Neuron (in vitro differentiated cells): ENCODE measurements around the gene MAN1C1.
A peak's percentile ranks its signal among the peaks of the same experiment; 100 is the strongest.

ENCODE experiments used
- H2AFZ ChIP-seq: one replicate; pipeline ENCODE4 v1.6.1; 2013; ENCODE audit warnings: low read depth, mild to moderate bottlenecking, inconsistent platforms, low read length, moderate library complexity
- H3K27me3 ChIP-seq: one replicate; pipeline ENCODE4 v1.6.1; 2013; ENCODE audit warnings: low read length; ENCODE audit not compliant: insufficient read depth
- H3K36me3 ChIP-seq: one replicate; pipeline ENCODE4 v1.6.1; 2013; ENCODE audit warnings: low read length; ENCODE audit not compliant: insufficient read depth
- H3K4me1 ChIP-seq: one replicate; pipeline ENCODE4 v1.6.1; 2013; ENCODE audit warnings: low read length; ENCODE audit not compliant: insufficient read depth
- H3K4me3 ChIP-seq: 2 replicates; pipeline ENCODE4 v1.5.1; 2013; ENCODE audit warnings: mild to moderate bottlenecking, low read length, moderate library complexity
- H3K9me3 ChIP-seq: one replicate; pipeline ENCODE4 v1.6.1; 2013; ENCODE audit warnings: low read length

MAN1C1 gene

GRCh38 chr1:25612421-25612820, 4.2 kb upstream of the MAN1C1 start:
- H3K9me3 ChIP-seq, result no peaks in the 10 kb centered on the region
- no peaks in the 10 kb centered on the region for H3K27me3 ChIP-seq
- peaks cover 13% of the 10 kb centered on the region for H3K4me1 ChIP-seq
- H2AFZ ChIP-seq, result no peak overlapping the region
- no peaks in the 10 kb centered on the region for H3K36me3 ChIP-seq
- no peak overlapping the region for H3K4me3 ChIP-seq

GRCh38 chr1:25613091-25613490, 3.5 kb upstream of the MAN1C1 start:
- Histone ChIP-seq H3K36me3 (no peaks in the 10 kb centered on the region), H3K4me1 (peaks cover 14% of the 10 kb centered on the region), H3K9me3 (no peaks in the 10 kb centered on the region), H3K4me3 (no peak overlapping the region), H3K27me3 (no peaks in the 10 kb centered on the region), H2AFZ (no peak overlapping the region)

GRCh38 chr1:25614501-25615171, 2.0 kb upstream of the MAN1C1 start:
- Histone ChIP-seq H3K9me3 (no peaks in the 10 kb centered on the region), H3K4me1 (peaks cover 23% of the 10 kb centered on the region), H3K27me3 (no peaks in the 10 kb centered on the region), H3K36me3 (no peaks in the 10 kb centered on the region), H2AFZ (no peak overlapping the region), H3K4me3 (no peak overlapping the region)

- H3K27me3 ChIP-seq, result no peaks in the 10 kb centered on the region
- H3K36me3 ChIP-seq, result no peaks in the 10 kb centered on the region
- no peak overlapping the region for H2AFZ ChIP-seq
- H3K4me3 ChIP-seq, result no peak overlapping the region
- peaks cover 26% of the 10 kb centered on the region for H3K4me1 ChIP-seq
- no peaks in the 10 kb centered on the region for H3K9me3 ChIP-seq
These were observed 1.4 kb upstream of the MAN1C1 start for GRCh38 chr1:25615172-25615541.

GRCh38 chr1:25615563-25616094, 962 bp upstream of the MAN1C1 start:
- Histone ChIP-seq H3K4me1 (peaks cover 30% of the 10 kb centered on the region), H3K27me3 (no peaks in the 10 kb centered on the region), H3K9me3 (no peaks in the 10 kb centered on the region), H3K4me3 (peak overlapping the region; percentile 59), H2AFZ (peak overlapping the region; percentile 62), H3K36me3 (no peaks in the 10 kb centered on the region)

GRCh38 chr1:25616987-25617624, 515 bp downstream of the MAN1C1 start:
- Histone ChIP-seq H2AFZ (no peak overlapping the region), H3K36me3 (no peaks in the 10 kb centered on the region), H3K9me3 (no peaks in the 10 kb centered on the region), H3K4me1 (peaks cover 32% of the 10 kb centered on the region), H3K27me3 (no peaks in the 10 kb centered on the region), H3K4me3 (peak overlapping the region; percentile 60)

GRCh38 chr1:25617625-25618432, 1.2 kb downstream of the MAN1C1 start:
- Histone ChIP-seq H3K4me1 (peaks cover 32% of the 10 kb centered on the region), H3K4me3 (peak overlapping the region; percentile 60), H2AFZ (no peak overlapping the region), H3K27me3 (no peaks in the 10 kb centered on the region), H3K9me3 (no peaks in the 10 kb centered on the region), H3K36me3 (no peaks in the 10 kb centered on the region)

- Histone ChIP-seq H3K4me1 (peaks cover 32% of the 10 kb centered on the region), H2AFZ (no peak overlapping the region), H3K9me3 (no peaks in the 10 kb centered on the region), H3K36me3 (no peaks in the 10 kb centered on the region), H3K27me3 (no peaks in the 10 kb centered on the region), H3K4me3 (peak overlapping the region; percentile 60)
These were observed 1.8 kb downstream of the MAN1C1 start for GRCh38 chr1:25618433-25618808.

- Histone ChIP-seq H3K36me3 (no peaks in the 10 kb centered on the region), H3K4me3 (peak overlapping the region; percentile 60), H3K27me3 (no peaks in the 10 kb centered on the region), H2AFZ (no peak overlapping the region), H3K9me3 (no peaks in the 10 kb centered on the region), H3K4me1 (peaks cover 32% of the 10 kb centered on the region)
These were observed 2.7 kb downstream of the MAN1C1 start for GRCh38 chr1:25619101-25619890.

- no peaks in the 10 kb centered on the region for H3K36me3 ChIP-seq
These were observed 3.6 kb downstream of the MAN1C1 start for GRCh38 chr1:25620211-25620610.

GRCh38 chr1:25620701-25621350, 4.2 kb downstream of the MAN1C1 start:
- no peaks in the 10 kb centered on the region for H3K9me3 ChIP-seq
- peaks cover 28% of the 10 kb centered on the region for H3K4me1 ChIP-seq
- H2AFZ ChIP-seq, result no peak overlapping the region
- H3K36me3 ChIP-seq, result no peaks in the 10 kb centered on the region
- H3K27me3 ChIP-seq, result no peaks in the 10 kb centered on the region
- H3K4me3 ChIP-seq, result no peak overlapping the region

More at GRCh38 chr1:25620211-25620610, 3.6 kb downstream of the MAN1C1 start:
- peak overlapping the region; percentile 60 for H3K4me3 ChIP-seq
- no peaks in the 10 kb centered on the region for H3K27me3 ChIP-seq
- no peaks in the 10 kb centered on the region for H3K9me3 ChIP-seq
- no peak overlapping the region for H2AFZ ChIP-seq
- H3K4me1 ChIP-seq, result peaks cover 32% of the 10 kb centered on the region

- H3K4me3 ChIP-seq, result no peak overlapping the region
- no peaks in the 10 kb centered on the region for H3K9me3 ChIP-seq
- H3K27me3 ChIP-seq, result no peaks in the 10 kb centered on the region
- H3K36me3 ChIP-seq, result no peaks in the 10 kb centered on the region
- H3K4me1 ChIP-seq, result peaks cover 25% of the 10 kb centered on the region
- H2AFZ ChIP-seq, result no peak overlapping the region
These were observed 5.3 kb downstream of the MAN1C1 start for GRCh38 chr1:25621876-25622275.
